ENCODE measurements around the gene NFASC. TPM values are rescaled to one million over a fixed set of nuclear protein-coding genes. Genes with fewer than 3 reads are reported as not detected.

Gene NFASC
- total RNA-seq, 1 donor from 2014 or later: 11.6 TPM

- no peak for DNase-seq
- intact Hi-C loops (cut with micrococcal nuclease): no loop called here
Measured at GRCh38 chr1:204853436-204853835, 17.2 kb upstream of the NFASC start.

GRCh38 chr1:204854286-204854685, 16.4 kb upstream of the NFASC start:
- DNase-seq (no peak), ATAC-seq (no peak)
- intact Hi-C loops (cut with micrococcal nuclease): no loop called here

More at GRCh38 chr1:204853436-204853835, 17.2 kb upstream of the NFASC start:
- no peak for ATAC-seq

GRCh38 chr1:204858363-204858821, 12.3 kb upstream of the NFASC start:
- DNase-seq (no peak), ATAC-seq (no peak)
- intact Hi-C loops (cut with micrococcal nuclease): no loop called here

GRCh38 chr1:204859861-204860267, 10.8 kb upstream of the NFASC start:
- DNase-seq (peak; percentile 39), ATAC-seq (peak; percentile 80)
- intact Hi-C loops (cut with micrococcal nuclease): no loop called here

GRCh38 chr1:204863024-204863423, 7.6 kb upstream of the NFASC start:
- ATAC-seq (peak; percentile 83), DNase-seq (no peak)
- intact Hi-C loops (cut with micrococcal nuclease): no loop called here

GRCh38 chr1:204863730-204864129, 6.9 kb upstream of the NFASC start:
- intact Hi-C loops (cut with micrococcal nuclease): no loop called here
- no peak for ATAC-seq
- DNase-seq: no peak

- ATAC-seq: no peak
- intact Hi-C loops (cut with micrococcal nuclease): no loop called here
- no peak for DNase-seq
Measured at GRCh38 chr1:204866051-204866596, 4.5 kb upstream of the NFASC start.

GRCh38 chr1:204867203-204867602, 3.5 kb upstream of the NFASC start:
- intact Hi-C loops (cut with micrococcal nuclease): no loop called here
- ATAC-seq (no peak), DNase-seq (no peak)

GRCh38 chr1:204867666-204868339, 2.9 kb upstream of the NFASC start:
- peak; percentile 42 for ATAC-seq
- intact Hi-C loops (cut with micrococcal nuclease): no loop called here
- DNase-seq: no peak

GRCh38 chr1:204868340-204868700, 2.3 kb upstream of the NFASC start:
- ATAC-seq (peak; percentile 47), DNase-seq (peak; percentile 61)
- intact Hi-C loops (cut with micrococcal nuclease): no loop called here

GRCh38 chr1:204869097-204869496, 1.6 kb upstream of the NFASC start:
- DNase-seq (no peak), ATAC-seq (no peak)
- intact Hi-C loops (cut with micrococcal nuclease): no loop called here

GRCh38 chr1:204871405-204872037, 859 bp downstream of the NFASC start:
- ATAC-seq: peak; percentile 12
- intact Hi-C loops (cut with micrococcal nuclease): no loop called here

GRCh38 chr1:204872262-204872881, 1.7 kb downstream of the NFASC start:
- DNase-seq (peak; percentile 40), ATAC-seq (peak; percentile 67)
- intact Hi-C loops (cut with micrococcal nuclease): no loop called here

More at GRCh38 chr1:204871405-204872037, 859 bp downstream of the NFASC start:
- DNase-seq: no peak

GRCh38 chr1:204873176-204873575, 2.5 kb downstream of the NFASC start:
- DNase-seq (no peak), ATAC-seq (no peak)
- intact Hi-C loops (cut with micrococcal nuclease): no loop called here

GRCh38 chr1:204873714-204874113, 3.1 kb downstream of the NFASC start:
- intact Hi-C loops (cut with micrococcal nuclease): no loop called here
- DNase-seq (no peak), ATAC-seq (no peak)

GRCh38 chr1:204874274-204874673, 3.6 kb downstream of the NFASC start:
- DNase-seq (no peak), ATAC-seq (no peak)
- intact Hi-C loops (cut with micrococcal nuclease): no loop called here

- intact Hi-C loops (cut with micrococcal nuclease): no loop called here
- DNase-seq (no peak), ATAC-seq (no peak)
Measured at GRCh38 chr1:204875255-204875654, 4.6 kb downstream of the NFASC start.

GRCh38 chr1:204878621-204879234, 8.1 kb downstream of the NFASC start:
- DNase-seq (no peak), ATAC-seq (peak; percentile 80)
- intact Hi-C loops (cut with micrococcal nuclease): no loop called here

- no peak for DNase-seq
- peak; percentile 90 for ATAC-seq
- intact Hi-C loops (cut with micrococcal nuclease): no loop called here
Measured at GRCh38 chr1:204879351-204879750, 8.7 kb downstream of the NFASC start.

- DNase-seq (no peak), ATAC-seq (no peak)
- intact Hi-C loops (cut with micrococcal nuclease): no loop called here
Measured at GRCh38 chr1:204880906-204881305, 10.2 kb downstream of the NFASC start.

Measured in left ventricle myocardium superior (tissue), 1 donor.